CD4-positive, alpha-beta T cell (primary cell): ENCODE data around the gene ZNF385B. TPM values are rescaled to one million over a fixed set of nuclear protein-coding genes. Genes with fewer than 3 reads are reported as not detected.

ENCODE experiments used
- ATAC-seq: fragments of 200-7000 bp; cut with Tn5 transposase; one replicate; pipeline ENCODE4 v1.10.0; 2022; ENCODE audit warnings: mild to moderate bottlenecking; ENCODE audit not compliant: poor library complexity
- CTCF ChIA-PET: fragments of 350-600 bp; sonication (Branson Sonifier 250); formaldehyde crosslinking; loops from one replicate; lab custom pipeline; 2021; ENCODE audit warnings: antibody characterized with exemption, inconsistent platforms; lab: Charles Lee
- POLR2A ChIA-PET: fragments of 350-600 bp; sonication (Branson Sonifier 250); formaldehyde crosslinking; loops from one replicate; lab custom pipeline; 2021; ENCODE audit warnings: antibody characterized with exemption, inconsistent platforms; lab: Charles Lee
- DNase-seq, 14 experiments: peaks; one replicate each; pipeline ENCODE4 v3.0.0-alpha.2; 2013 to 2020; ENCODE audit warnings: mixed read lengths in 2 of 14
- H3K27ac ChIP-seq, 2 donors: one replicate each; pipeline versions ENCODE4 v1.5.1 to v1.7.0; 2013; ENCODE audit warnings: low read length in 2 of 2, low read depth in 1 of 2, mild to moderate bottlenecking in 1 of 2
- H3K27me3 ChIP-seq, 2 experiments: 1 replicate in 1 of 2; 2 replicates in 1 of 2; pipeline versions ENCODE4 v1.6.1 to v1.7.0; 2013; ENCODE audit warnings: low read length in 2 of 2, control low read depth in 1 of 2, mild to moderate bottlenecking in 1 of 2, moderate library complexity in 1 of 2; ENCODE audit not compliant: insufficient read depth in 2 of 2, control insufficient read depth in 1 of 2
- H3K36me3 ChIP-seq: one replicate; pipeline ENCODE4 v1.6.1; 2013; ENCODE audit warnings: low read length, control low read depth; ENCODE audit not compliant: insufficient read depth
- H3K4me1 ChIP-seq: one replicate; pipeline ENCODE4 v1.6.1; 2013; ENCODE audit warnings: low read length, control low read depth; ENCODE audit not compliant: insufficient read depth
- H3K4me3 ChIP-seq: one replicate; pipeline ENCODE4 v1.5.1; 2013; ENCODE audit warnings: mild to moderate bottlenecking, low read length, moderate library complexity
- H3K9me3 ChIP-seq, 2 experiments: 1 replicate in 1 of 2; 2 replicates in 1 of 2; pipeline versions ENCODE4 v1.6.1 to v1.7.0; 2013; ENCODE audit warnings: low read length in 2 of 2, mild to moderate bottlenecking in 2 of 2, control low read depth in 1 of 2, moderate library complexity in 1 of 2; ENCODE audit not compliant: control insufficient read depth in 1 of 2, insufficient read depth in 1 of 2
- H3K27ac Mint-ChIP-seq: one replicate; pipeline ENCODE4 v1.8.0; 2020; ENCODE audit warnings: mixed read lengths
- H3K27me3 Mint-ChIP-seq: one replicate; pipeline ENCODE4 v1.8.0; 2021; ENCODE audit warnings: mixed read lengths
- H3K36me3 Mint-ChIP-seq: one replicate; pipeline ENCODE4 v1.8.0; 2021; ENCODE audit warnings: low read depth, mixed read lengths
- H3K4me1 Mint-ChIP-seq: one replicate; pipeline ENCODE4 v1.8.0; 2021; ENCODE audit warnings: low read depth, mixed read lengths
- H3K4me3 Mint-ChIP-seq: one replicate; pipeline ENCODE4 v1.8.0; 2020; ENCODE audit warnings: mild to moderate bottlenecking, mixed read lengths
- H3K9me3 Mint-ChIP-seq: one replicate; pipeline ENCODE4 v1.8.0; 2020; ENCODE audit warnings: mixed read lengths
- intact Hi-C, 2 experiments: fragments of 100-400 bp; cut with DNase I in 1 of 2; cut with micrococcal nuclease in 1 of 2; formaldehyde crosslinking; loops; one replicate each; pipeline versions ENCODE4 v1.15.1 to v1.9.0; 2023 to 2025; cut with DNase I, micrococcal nuclease
- total RNA-seq, 174 experiments: library from RNA in 2 of 174; stranded (reverse) in 2 of 174; gene quantifications; one replicate each; pipeline ENCODE4 v1.2.3 and lab custom pipeline; 2021 to 2026
- TF ChIP-seq, protein P1 (sequence below): fragments of 200-600 bp; IDR thresholded peaks from one replicate; pipeline ENCODE4 v1.8.0; 2022; ENCODE audit warnings: antibody characterized with exemption, mild to moderate bottlenecking

The ZNF385B gene
- total RNA-seq, 2 experiments from 2014 or later: not detected

DNA sequence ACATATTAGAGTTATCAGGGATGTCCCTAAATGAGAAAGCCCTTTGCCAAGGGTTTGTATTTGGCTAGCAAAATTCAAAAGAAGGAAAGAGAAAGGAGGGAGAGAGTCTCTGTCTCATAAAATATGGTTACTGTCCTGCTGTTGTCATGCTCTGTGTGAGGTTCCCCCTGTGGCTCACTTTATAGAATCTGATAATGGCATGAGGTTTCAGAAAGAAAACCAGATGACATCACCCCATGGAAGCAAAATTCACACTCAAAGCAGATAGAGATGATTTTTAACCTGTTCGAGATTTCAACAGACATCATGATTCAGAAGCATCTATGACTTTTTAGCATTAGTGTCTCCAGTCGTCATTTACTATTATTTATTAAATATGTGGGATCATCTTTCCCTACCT lies 431.8 kb downstream of the ZNF385B start:
- H3K4me1 Mint-ChIP-seq: no peaks in the 10 kb centered on the region
- POLR2A ChIA-PET: no interaction called here

DNA sequence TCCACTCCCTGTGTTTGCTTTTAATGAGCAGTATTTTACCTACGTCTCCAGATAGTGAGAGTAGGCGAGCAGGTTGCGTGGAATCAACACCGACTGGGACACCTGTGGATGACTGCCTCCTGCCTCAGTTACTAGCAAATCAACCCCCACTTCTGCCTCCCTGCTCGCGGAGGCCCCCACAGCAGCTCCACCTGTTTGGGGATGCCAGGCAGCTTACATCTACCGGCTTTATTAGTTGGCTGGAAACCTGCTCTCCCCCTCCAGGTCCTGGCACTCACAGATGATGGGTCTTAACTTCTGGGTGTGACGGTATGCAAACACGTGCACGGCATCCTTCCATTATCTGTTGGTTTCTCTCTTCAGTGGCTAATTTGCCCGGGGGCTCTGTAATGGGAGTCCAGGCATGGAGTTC lies 432.3 kb downstream of the ZNF385B start:
- no peak overlapping the region for H3K4me3 Mint-ChIP-seq
- peaks cover 0 to 5% of the 10 kb centered on the region in 2 experiments for H3K27me3 ChIP-seq
- POLR2A ChIA-PET: no interaction called here
- H3K36me3 ChIP-seq: no peaks in the 10 kb centered on the region
- no peaks in the 10 kb centered on the region for H3K4me1 Mint-ChIP-seq
- H3K36me3 Mint-ChIP-seq: no peaks in the 10 kb centered on the region
- no peak for ATAC-seq
- intact Hi-C loops: no loop called here
- no peak overlapping the region for H3K27ac ChIP-seq
- no peak overlapping the region for H3K27ac Mint-ChIP-seq
- TF ChIP-seq, protein P1, sequence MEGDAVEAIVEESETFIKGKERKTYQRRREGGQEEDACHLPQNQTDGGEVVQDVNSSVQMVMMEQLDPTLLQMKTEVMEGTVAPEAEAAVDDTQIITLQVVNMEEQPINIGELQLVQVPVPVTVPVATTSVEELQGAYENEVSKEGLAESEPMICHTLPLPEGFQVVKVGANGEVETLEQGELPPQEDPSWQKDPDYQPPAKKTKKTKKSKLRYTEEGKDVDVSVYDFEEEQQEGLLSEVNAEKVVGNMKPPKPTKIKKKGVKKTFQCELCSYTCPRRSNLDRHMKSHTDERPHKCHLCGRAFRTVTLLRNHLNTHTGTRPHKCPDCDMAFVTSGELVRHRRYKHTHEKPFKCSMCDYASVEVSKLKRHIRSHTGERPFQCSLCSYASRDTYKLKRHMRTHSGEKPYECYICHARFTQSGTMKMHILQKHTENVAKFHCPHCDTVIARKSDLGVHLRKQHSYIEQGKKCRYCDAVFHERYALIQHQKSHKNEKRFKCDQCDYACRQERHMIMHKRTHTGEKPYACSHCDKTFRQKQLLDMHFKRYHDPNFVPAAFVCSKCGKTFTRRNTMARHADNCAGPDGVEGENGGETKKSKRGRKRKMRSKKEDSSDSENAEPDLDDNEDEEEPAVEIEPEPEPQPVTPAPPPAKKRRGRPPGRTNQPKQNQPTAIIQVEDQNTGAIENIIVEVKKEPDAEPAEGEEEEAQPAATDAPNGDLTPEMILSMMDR: no peak
- CTCF ChIA-PET: no interaction called here
- no peaks in the 10 kb centered on the region for H3K9me3 ChIP-seq
- H3K4me1 ChIP-seq: no peaks in the 10 kb centered on the region
- no peak overlapping the region for H3K4me3 ChIP-seq
- H3K27me3 Mint-ChIP-seq: peaks cover 26% of the 10 kb centered on the region
- no peaks in the 10 kb centered on the region for H3K9me3 Mint-ChIP-seq
- no peak for DNase-seq

More for the DNA sequence above, 431.8 kb downstream of the ZNF385B start:
- CTCF ChIA-PET: no interaction called here
- Histone ChIP-seq H3K9me3 (no peaks in the 10 kb centered on the region), H3K27me3 (peaks cover 0 to 5% of the 10 kb centered on the region in 2 experiments), H3K27ac (no peak overlapping the region), H3K4me1 (no peaks in the 10 kb centered on the region), H3K36me3 (no peaks in the 10 kb centered on the region), H3K4me3 (no peak overlapping the region)
- Mint-ChIP-seq H3K4me3 (no peak overlapping the region), H3K36me3 (no peaks in the 10 kb centered on the region), H3K27ac (no peak overlapping the region), H3K27me3 (peaks cover 25% of the 10 kb centered on the region), H3K9me3 (no peaks in the 10 kb centered on the region)
- intact Hi-C loops: no loop called here
- no peak for ATAC-seq
- DNase-seq: no peak
- TF ChIP-seq, protein P1: no peak

DNA sequence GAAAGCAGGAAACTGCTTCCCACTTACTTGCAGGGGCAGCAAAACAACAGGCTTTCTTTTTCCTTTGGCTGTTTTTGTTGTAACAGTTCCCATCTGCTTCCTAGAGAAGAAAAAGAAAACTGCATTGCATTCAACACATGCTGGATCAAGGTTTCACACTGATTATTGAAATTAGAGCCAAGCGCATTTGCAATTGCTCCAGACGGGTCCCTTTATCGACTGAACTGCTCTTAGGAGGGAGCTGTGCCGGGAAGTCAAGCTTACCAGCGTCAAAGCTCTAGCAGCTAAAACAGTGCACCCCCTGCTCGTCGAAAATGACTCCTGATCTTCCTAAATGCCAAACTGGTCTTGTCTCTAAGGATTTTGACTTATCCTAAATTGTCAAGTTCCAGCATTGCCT lies 432.8 kb downstream of the ZNF385B start:
- TF ChIP-seq, protein P1: no peak
- POLR2A ChIA-PET: no interaction called here

More for the DNA sequence above, 432.8 kb downstream of the ZNF385B start:
- no peaks in the 10 kb centered on the region for H3K9me3 ChIP-seq
- peaks cover 0 to 5% of the 10 kb centered on the region in 2 experiments for H3K27me3 ChIP-seq
- H3K4me3 Mint-ChIP-seq: no peak overlapping the region
- H3K4me1 Mint-ChIP-seq: no peaks in the 10 kb centered on the region
- CTCF ChIA-PET: no interaction called here
- H3K36me3 ChIP-seq: no peaks in the 10 kb centered on the region
- peaks cover 29% of the 10 kb centered on the region for H3K27me3 Mint-ChIP-seq
- no peak overlapping the region for H3K27ac Mint-ChIP-seq
- no peak overlapping the region for H3K4me3 ChIP-seq
- intact Hi-C loops: no loop called here
- no peaks in the 10 kb centered on the region for H3K36me3 Mint-ChIP-seq
- no peak for DNase-seq
- no peak for ATAC-seq
- H3K9me3 Mint-ChIP-seq: no peaks in the 10 kb centered on the region
- H3K4me1 ChIP-seq: no peaks in the 10 kb centered on the region
- H3K27ac ChIP-seq: no peak overlapping the region
